ENCODE measurements around the gene TRIM41.

Gene TRIM41

GRCh38 chr5:181233801-181234454 lies 10.8 kb downstream of the TRIM41 start:
- no peak for DNase-seq

GRCh38 chr5:181234455-181235306 lies 11.6 kb downstream of the TRIM41 start:
- no peak for DNase-seq

GRCh38 chr5:181235323-181235688 lies 12.2 kb downstream of the TRIM41 start:
- no peak for DNase-seq

- no peak for DNase-seq
Observed at GRCh38 chr5:181235689-181236366, 12.7 kb downstream of the TRIM41 start.

GRCh38 chr5:181236471-181236870 lies 13.4 kb downstream of the TRIM41 start:
- no peak for DNase-seq

GRCh38 chr5:181236954-181237641 lies 14.0 kb downstream of the TRIM41 start:
- DNase-seq = no peak

GRCh38 chr5:181237729-181238385 lies 14.8 kb downstream of the TRIM41 start:
- no peak for DNase-seq

GRCh38 chr5:181239062-181239663 lies 16.1 kb downstream of the TRIM41 start:
- DNase-seq = no peak

- no peak for DNase-seq
Observed at GRCh38 chr5:181241393-181241975, 18.4 kb downstream of the TRIM41 start.

GRCh38 chr5:181242031-181242451 lies 19.0 kb downstream of the TRIM41 start:
- DNase-seq = no peak

- no peak for DNase-seq
Observed at GRCh38 chr5:181243018-181243563, 20.0 kb downstream of the TRIM41 start.

GRCh38 chr5:181243564-181244343 lies 20.7 kb downstream of the TRIM41 start, which contains the start of gene RACK1:
RACK1 (minus strand) TSS chr5:181243906; CDS start chr5:181243800, 106 bp downstream.
- no peak for DNase-seq

- DNase-seq = no peak
Observed at GRCh38 chr5:181245427-181246275, 22.6 kb downstream of the TRIM41 start.

- no peak for DNase-seq
Observed at GRCh38 chr5:181246276-181247049, 23.4 kb downstream of the TRIM41 start.

- DNase-seq = no peak
Observed at GRCh38 chr5:181248277-181248676, 25.2 kb downstream of the TRIM41 start.

GRCh38 chr5:181255276-181255675 lies 32.2 kb downstream of the TRIM41 start:
- no peak for DNase-seq

- no peak for DNase-seq
Observed at GRCh38 chr5:181255836-181256578, 32.9 kb downstream of the TRIM41 start.

- DNase-seq = no peak
Observed at GRCh38 chr5:181258576-181258975, 35.5 kb downstream of the TRIM41 start.

Data from NCI-H526 treated with DMSO at 0.1 percent for 48 hours (cell line).